HAP-1 (cell line): ENCODE data around the gene SLC26A11.

Source experiments
- DNase-seq, 2 experiments: peaks; one replicate each; pipeline ENCODE4 v3.0.0-alpha.2; 2016 to 2020; ENCODE audit warnings: low spot score in 2 of 2
- H3K27me3 ChIP-seq: fragments of 250-450 bp; sonication (Bioruptor Pico); 2 replicates; pipeline ENCODE4 v1.5.1; 2020; ENCODE audit warnings: low read depth, mild to moderate bottlenecking, moderate library complexity
- H3K36me3 ChIP-seq: fragments of 250-450 bp; sonication (Bioruptor Pico); replicated peaks from 2 replicates; pipeline ENCODE4 v1.5.1; 2020; ENCODE audit warnings: mild to moderate bottlenecking
- H3K4me1 ChIP-seq: fragments of 250-450 bp; sonication (Bioruptor Pico); 2 replicates; pipeline ENCODE4 v1.5.1; 2020; ENCODE audit warnings: mild to moderate bottlenecking
- H3K4me3 ChIP-seq: fragments of 250-450 bp; sonication (Bioruptor Pico); 2 replicates; pipeline ENCODE4 v1.5.1; 2020; ENCODE audit warnings: mild to moderate bottlenecking, moderate library complexity
- H3K9me3 ChIP-seq: fragments of 250-450 bp; sonication (Bioruptor Pico); 2 replicates; pipeline ENCODE4 v1.5.1; 2020; ENCODE audit warnings: mild to moderate bottlenecking, moderate library complexity
- in situ Hi-C: fragments of 300-500 bp; cut with MboI; formaldehyde crosslinking; loops from 3 replicates; pipeline ENCODE4 v1.14.3; 2020; ENCODE audit warnings: low sequenced_read_pairs, inconsistent platforms, mixed read lengths

The SLC26A11 gene

GRCh38 chr17:80220054-80220735 is at the start of gene SLC26A11, which contains the start of gene SGSH:
SLC26A11 (plus strand) TSS chr17:80220427; CDS start chr17:80221561, 1,134 bp downstream.
SGSH (minus strand) TSS chr17:80220333; CDS start chr17:80220313, 20 bp downstream.
- no peaks in the 10 kb centered on the region for H3K27me3 ChIP-seq
- DNase-seq, result peak; percentile 55 to 94
- in situ Hi-C loops, result no loop called here
- peaks cover 19% of the 10 kb centered on the region for H3K36me3 ChIP-seq
- H3K4me3 ChIP-seq, result peak within 1 kb of the TSS; percentile 70
- H3K4me1 ChIP-seq, result peaks cover 6% of the 10 kb centered on the region
- H3K9me3 ChIP-seq, result no peaks in the 10 kb centered on the region

- Histone ChIP-seq H3K4me3 (no peak overlapping the region), H3K9me3 (no peaks in the 10 kb centered on the region), H3K36me3 (no peaks in the 10 kb centered on the region), H3K4me1 (no peaks in the 10 kb centered on the region), H3K27me3 (no peaks in the 10 kb centered on the region)
- in situ Hi-C loops, result no loop called here
- DNase-seq, result no peak
Measured at GRCh38 chr17:80171681-80172080, 48.5 kb upstream of the SLC26A11 start.

- no peaks in the 10 kb centered on the region for H3K9me3 ChIP-seq
- H3K4me3 ChIP-seq, result no peak overlapping the region
- no peaks in the 10 kb centered on the region for H3K27me3 ChIP-seq
- H3K4me1 ChIP-seq, result no peaks in the 10 kb centered on the region
- no peaks in the 10 kb centered on the region for H3K36me3 ChIP-seq
- DNase-seq, result no peak
- in situ Hi-C loops, result no loop called here
Measured at GRCh38 chr17:80173126-80173525, 47.1 kb upstream of the SLC26A11 start.

- DNase-seq, result no peak
- no peaks in the 10 kb centered on the region for H3K36me3 ChIP-seq
- H3K4me1 ChIP-seq, result no peaks in the 10 kb centered on the region
- H3K27me3 ChIP-seq, result no peaks in the 10 kb centered on the region
- no peak overlapping the region for H3K4me3 ChIP-seq
- in situ Hi-C loops, result no loop called here
- no peaks in the 10 kb centered on the region for H3K9me3 ChIP-seq
Measured at GRCh38 chr17:80173916-80174315, 46.3 kb upstream of the SLC26A11 start.

GRCh38 chr17:80176757-80177156 is 43.5 kb upstream of the SLC26A11 start:
- Histone ChIP-seq H3K36me3 (no peaks in the 10 kb centered on the region), H3K27me3 (no peaks in the 10 kb centered on the region)
- in situ Hi-C loops, result no loop called here

GRCh38 chr17:80177986-80178595 is 42.1 kb upstream of the SLC26A11 start:
- H3K4me1 ChIP-seq, result no peaks in the 10 kb centered on the region
- no peaks in the 10 kb centered on the region for H3K36me3 ChIP-seq
- in situ Hi-C loops, result no loop called here
- DNase-seq, result no peak
- H3K27me3 ChIP-seq, result no peaks in the 10 kb centered on the region
- no peak overlapping the region for H3K4me3 ChIP-seq
- H3K9me3 ChIP-seq, result no peaks in the 10 kb centered on the region

More at GRCh38 chr17:80176757-80177156, 43.5 kb upstream of the SLC26A11 start:
- DNase-seq, result no peak
- H3K9me3 ChIP-seq, result no peaks in the 10 kb centered on the region
- no peaks in the 10 kb centered on the region for H3K4me1 ChIP-seq
- no peak overlapping the region for H3K4me3 ChIP-seq

GRCh38 chr17:80180192-80180591 is 40.0 kb upstream of the SLC26A11 start:
- H3K36me3 ChIP-seq, result no peaks in the 10 kb centered on the region
- in situ Hi-C loops, result no loop called here
- H3K4me1 ChIP-seq, result no peaks in the 10 kb centered on the region
- no peaks in the 10 kb centered on the region for H3K27me3 ChIP-seq
- H3K4me3 ChIP-seq, result no peak overlapping the region
- no peak for DNase-seq
- H3K9me3 ChIP-seq, result no peaks in the 10 kb centered on the region

- H3K9me3 ChIP-seq, result no peaks in the 10 kb centered on the region
- H3K27me3 ChIP-seq, result no peaks in the 10 kb centered on the region
- DNase-seq, result no peak
- no peak overlapping the region for H3K4me3 ChIP-seq
- H3K36me3 ChIP-seq, result no peaks in the 10 kb centered on the region
- in situ Hi-C loops, result no loop called here
- H3K4me1 ChIP-seq, result no peaks in the 10 kb centered on the region
Measured at GRCh38 chr17:80181431-80181830, 38.8 kb upstream of the SLC26A11 start.

- H3K4me3 ChIP-seq, result no peak overlapping the region
- no peak for DNase-seq
- no peaks in the 10 kb centered on the region for H3K9me3 ChIP-seq
- H3K36me3 ChIP-seq, result no peaks in the 10 kb centered on the region
- no peaks in the 10 kb centered on the region for H3K4me1 ChIP-seq
- H3K27me3 ChIP-seq, result no peaks in the 10 kb centered on the region
- in situ Hi-C loops, result no loop called here
Measured at GRCh38 chr17:80182118-80182844, 37.9 kb upstream of the SLC26A11 start.

GRCh38 chr17:80182845-80183223 is 37.4 kb upstream of the SLC26A11 start:
- no peaks in the 10 kb centered on the region for H3K27me3 ChIP-seq

GRCh38 chr17:80183581-80184422 is 36.4 kb upstream of the SLC26A11 start:
- DNase-seq, result no peak
- in situ Hi-C loops, result no loop called here
- H3K4me1 ChIP-seq, result no peaks in the 10 kb centered on the region
- H3K27me3 ChIP-seq, result no peaks in the 10 kb centered on the region
- no peak overlapping the region for H3K4me3 ChIP-seq
- H3K9me3 ChIP-seq, result no peaks in the 10 kb centered on the region
- no peaks in the 10 kb centered on the region for H3K36me3 ChIP-seq

More at GRCh38 chr17:80182845-80183223, 37.4 kb upstream of the SLC26A11 start:
- DNase-seq, result no peak
- no peaks in the 10 kb centered on the region for H3K36me3 ChIP-seq
- H3K4me1 ChIP-seq, result no peaks in the 10 kb centered on the region
- H3K4me3 ChIP-seq, result no peak overlapping the region
- H3K9me3 ChIP-seq, result no peaks in the 10 kb centered on the region
- in situ Hi-C loops, result no loop called here

GRCh38 chr17:80184423-80184714 is 35.9 kb upstream of the SLC26A11 start:
- H3K27me3 ChIP-seq, result no peaks in the 10 kb centered on the region
- no peaks in the 10 kb centered on the region for H3K36me3 ChIP-seq
- H3K9me3 ChIP-seq, result no peaks in the 10 kb centered on the region
- no peaks in the 10 kb centered on the region for H3K4me1 ChIP-seq
- DNase-seq, result no peak
- in situ Hi-C loops, result no loop called here
- no peak overlapping the region for H3K4me3 ChIP-seq

GRCh38 chr17:80185968-80186367 is 34.3 kb upstream of the SLC26A11 start:
- no peak overlapping the region for H3K4me3 ChIP-seq
- no peak for DNase-seq
- in situ Hi-C loops, result no loop called here
- H3K27me3 ChIP-seq, result no peaks in the 10 kb centered on the region
- H3K36me3 ChIP-seq, result no peaks in the 10 kb centered on the region
- H3K9me3 ChIP-seq, result no peaks in the 10 kb centered on the region
- H3K4me1 ChIP-seq, result no peaks in the 10 kb centered on the region
